LNCaP clone FGC (cell line): ENCODE measurements around the gene SPAG9.

Experiments
- DNase-seq: peaks from one replicate; pipeline ENCODE4 v3.0.0-alpha.2; 2011; ENCODE audit warnings: low read depth
- H3K4me3 ChIP-seq: 2 replicates; pipeline ENCODE4 v1.5.1; 2011; ENCODE audit warnings: mild to moderate bottlenecking, low read depth, low read length, control low read depth
- TF ChIP-seq, protein P1 (sequence below): IDR thresholded peaks from 2 replicates; pipeline ENCODE4 v1.5.1; 2012; ENCODE audit warnings: mild to moderate bottlenecking; ENCODE audit not compliant: control insufficient read depth, insufficient read depth; ENCODE audit errors: extremely low read depth

Gene SPAG9

DNA sequence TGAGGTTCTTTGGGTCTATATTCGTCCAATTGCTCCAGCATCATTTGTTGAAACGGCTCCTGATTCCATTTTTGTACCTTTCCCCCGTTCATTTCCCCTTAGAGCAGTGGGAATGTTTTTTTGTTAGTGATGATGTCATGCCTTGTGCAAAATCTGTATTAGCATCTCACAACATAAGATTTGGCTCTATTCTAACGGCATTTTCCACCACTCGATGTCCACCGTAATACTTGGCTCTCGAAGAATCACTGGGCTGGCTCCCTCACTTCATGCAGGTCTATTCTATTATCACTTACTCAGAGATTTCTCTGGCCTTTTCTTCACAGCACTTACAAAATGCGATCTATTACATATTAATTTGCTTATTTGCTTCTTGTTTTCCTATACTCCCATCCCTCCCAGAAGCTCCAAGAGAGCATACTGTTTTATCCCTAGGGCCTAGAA is 32.1 kb upstream of the SPAG9 start:
- no peak for DNase-seq
- TF ChIP-seq, protein P1, sequence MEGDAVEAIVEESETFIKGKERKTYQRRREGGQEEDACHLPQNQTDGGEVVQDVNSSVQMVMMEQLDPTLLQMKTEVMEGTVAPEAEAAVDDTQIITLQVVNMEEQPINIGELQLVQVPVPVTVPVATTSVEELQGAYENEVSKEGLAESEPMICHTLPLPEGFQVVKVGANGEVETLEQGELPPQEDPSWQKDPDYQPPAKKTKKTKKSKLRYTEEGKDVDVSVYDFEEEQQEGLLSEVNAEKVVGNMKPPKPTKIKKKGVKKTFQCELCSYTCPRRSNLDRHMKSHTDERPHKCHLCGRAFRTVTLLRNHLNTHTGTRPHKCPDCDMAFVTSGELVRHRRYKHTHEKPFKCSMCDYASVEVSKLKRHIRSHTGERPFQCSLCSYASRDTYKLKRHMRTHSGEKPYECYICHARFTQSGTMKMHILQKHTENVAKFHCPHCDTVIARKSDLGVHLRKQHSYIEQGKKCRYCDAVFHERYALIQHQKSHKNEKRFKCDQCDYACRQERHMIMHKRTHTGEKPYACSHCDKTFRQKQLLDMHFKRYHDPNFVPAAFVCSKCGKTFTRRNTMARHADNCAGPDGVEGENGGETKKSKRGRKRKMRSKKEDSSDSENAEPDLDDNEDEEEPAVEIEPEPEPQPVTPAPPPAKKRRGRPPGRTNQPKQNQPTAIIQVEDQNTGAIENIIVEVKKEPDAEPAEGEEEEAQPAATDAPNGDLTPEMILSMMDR, result no peak
- peak overlapping the region; percentile 84 for H3K4me3 ChIP-seq

DNA sequence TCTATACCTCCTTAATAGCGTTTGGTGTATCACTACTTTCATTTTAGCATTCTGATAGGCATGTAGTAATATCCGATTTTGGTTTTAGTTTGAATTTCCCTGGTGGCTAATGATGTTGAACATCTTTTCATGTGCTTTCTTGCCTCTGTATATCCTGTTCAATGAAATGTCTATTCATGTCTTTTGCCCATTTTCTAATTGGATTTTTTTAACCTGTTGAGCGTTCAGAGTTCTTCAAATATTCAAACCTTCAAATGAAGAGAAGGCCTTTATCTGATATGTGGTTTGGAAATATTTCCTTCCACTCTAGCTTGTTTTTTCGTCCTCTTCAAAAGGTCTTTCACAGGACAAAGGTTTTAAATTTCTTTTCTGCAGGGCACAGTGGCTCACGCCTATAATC is 30.3 kb upstream of the SPAG9 start:
- TF ChIP-seq, protein P1, result no peak
- H3K4me3 ChIP-seq, result no peak overlapping the region
- no peak for DNase-seq

DNA sequence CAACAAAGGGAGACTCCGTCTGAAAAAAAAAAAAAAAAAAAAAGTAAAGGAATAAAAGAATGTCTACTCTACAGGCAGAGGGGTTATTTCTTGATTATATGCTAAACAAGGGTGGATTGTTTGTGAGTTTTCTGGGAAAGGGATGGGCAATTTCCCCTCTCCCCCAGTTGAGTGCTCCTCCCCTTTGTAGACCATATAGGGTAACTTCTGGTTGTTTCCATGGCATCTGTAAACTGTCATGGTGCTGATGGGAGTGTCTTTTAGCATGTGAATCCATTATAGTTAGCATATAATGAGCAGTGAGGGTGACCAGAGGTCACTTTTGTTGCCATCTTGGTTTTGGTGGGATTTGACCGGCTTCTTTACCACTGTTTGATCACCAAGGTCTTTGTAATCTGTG is 28.5 kb upstream of the SPAG9 start:
- TF ChIP-seq, protein P1, result no peak
- no peak for DNase-seq
- no peak overlapping the region for H3K4me3 ChIP-seq

DNA sequence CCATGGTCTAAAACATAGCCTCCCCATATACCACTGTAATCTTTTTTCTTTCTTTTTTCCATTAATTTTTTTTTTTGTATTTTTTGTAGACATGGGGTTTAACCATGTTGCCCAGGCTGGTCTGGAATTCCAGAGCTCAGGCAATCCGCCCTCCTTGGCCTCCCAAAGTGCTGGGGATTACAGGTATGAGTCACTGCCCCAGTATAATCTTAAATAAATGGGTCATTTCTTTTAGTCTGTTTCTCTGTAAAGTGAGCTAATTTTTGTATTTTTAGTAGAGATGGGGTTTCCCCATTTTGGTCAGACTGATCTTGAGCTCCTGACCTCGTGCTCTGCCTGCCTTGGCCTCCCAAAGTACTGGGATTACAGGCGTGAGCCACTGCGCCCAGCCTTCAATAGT is 27.0 kb upstream of the SPAG9 start:
- TF ChIP-seq, protein P1, result no peak
- DNase-seq, result no peak
- no peak overlapping the region for H3K4me3 ChIP-seq

DNA sequence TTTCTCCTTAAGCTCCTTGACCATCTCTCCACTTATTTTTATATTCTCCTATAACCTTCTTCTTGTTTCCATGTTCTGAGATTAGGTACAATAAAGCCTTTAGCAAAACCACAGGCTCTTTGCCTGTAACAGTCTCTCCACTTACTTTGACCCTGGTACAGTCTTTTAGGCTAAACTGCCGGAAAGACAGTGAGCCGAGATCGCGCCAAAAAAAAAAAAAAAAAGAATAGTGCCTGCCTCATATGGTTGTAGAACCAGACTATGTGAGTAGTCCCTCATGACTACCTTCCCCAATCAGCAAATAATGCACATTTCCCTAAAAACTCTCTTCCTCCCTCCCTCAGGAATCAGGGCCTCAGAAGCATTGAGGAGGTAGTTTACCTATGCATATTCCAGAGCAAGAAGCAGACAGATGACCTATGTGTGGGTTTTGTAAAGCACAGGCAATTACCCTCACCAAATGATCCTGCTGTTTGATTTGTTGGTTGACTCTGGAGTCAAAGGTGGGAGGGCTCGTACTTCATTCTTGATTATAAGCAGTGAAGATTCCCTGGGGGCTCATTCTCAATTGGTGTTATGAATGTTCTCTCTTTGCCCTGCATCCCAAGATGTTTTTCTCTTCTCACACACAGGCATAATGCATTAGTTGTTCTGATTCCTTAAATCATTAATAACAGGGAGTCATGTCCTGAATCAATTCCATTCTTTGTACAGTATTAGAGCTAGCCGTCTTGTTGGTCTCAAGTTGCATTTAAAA is 23.8 kb upstream of the SPAG9 start:
- no peak for DNase-seq
- no peak overlapping the region for H3K4me3 ChIP-seq
- TF ChIP-seq, protein P1, result no peak

DNA sequence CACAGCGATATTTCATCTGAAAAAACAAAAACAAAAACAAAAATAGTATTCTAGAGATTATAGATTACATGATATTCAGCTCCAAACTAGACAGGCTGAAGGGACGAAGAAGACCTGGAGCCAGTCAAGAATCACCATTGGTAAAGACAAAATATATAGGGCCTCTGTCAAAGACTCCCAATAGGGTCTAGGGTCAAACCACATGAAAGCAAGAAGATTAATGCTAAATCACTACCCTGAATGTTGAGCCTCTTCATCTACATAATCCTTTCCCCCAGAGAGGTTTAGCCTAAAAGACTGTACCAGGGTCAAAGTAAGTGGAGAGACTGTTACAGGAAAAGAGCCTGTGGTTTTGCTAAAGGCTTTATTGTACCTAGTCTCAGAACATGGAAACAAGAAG is 21.9 kb upstream of the SPAG9 start:
- TF ChIP-seq, protein P1, result no peak

DNA sequence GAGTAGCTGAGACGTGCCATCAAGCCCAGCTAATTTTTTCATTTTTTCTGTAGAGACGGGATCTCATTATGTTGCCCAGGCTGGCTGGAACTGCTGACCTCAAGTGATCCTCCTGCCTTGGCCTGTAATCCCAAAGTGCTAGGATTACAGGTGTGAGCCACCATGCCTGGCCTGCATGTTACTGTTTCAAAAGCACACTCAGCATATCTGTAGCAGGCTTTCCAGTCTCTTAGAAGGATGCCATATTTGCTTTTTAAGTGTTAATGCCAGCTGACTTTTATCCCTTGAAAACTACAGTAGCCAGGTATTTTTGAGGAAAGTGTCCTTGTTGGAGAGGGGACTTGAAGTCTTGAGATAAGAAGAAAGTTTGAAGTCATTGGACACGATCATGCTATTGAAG is 15.3 kb upstream of the SPAG9 start:
- TF ChIP-seq, protein P1, result no peak
- DNase-seq, result no peak
- H3K4me3 ChIP-seq, result no peak overlapping the region

More for the DNA sequence above, 21.9 kb upstream of the SPAG9 start:
- no peak for DNase-seq
- H3K4me3 ChIP-seq, result no peak overlapping the region
